RKO (cell line): ENCODE measurements around the gene PEX10.

Source experiments
- DNase-seq: peaks from one replicate; pipeline ENCODE4 v3.0.0-alpha.2; 2016; ENCODE audit warnings: low spot score

PEX10 gene

DNA sequence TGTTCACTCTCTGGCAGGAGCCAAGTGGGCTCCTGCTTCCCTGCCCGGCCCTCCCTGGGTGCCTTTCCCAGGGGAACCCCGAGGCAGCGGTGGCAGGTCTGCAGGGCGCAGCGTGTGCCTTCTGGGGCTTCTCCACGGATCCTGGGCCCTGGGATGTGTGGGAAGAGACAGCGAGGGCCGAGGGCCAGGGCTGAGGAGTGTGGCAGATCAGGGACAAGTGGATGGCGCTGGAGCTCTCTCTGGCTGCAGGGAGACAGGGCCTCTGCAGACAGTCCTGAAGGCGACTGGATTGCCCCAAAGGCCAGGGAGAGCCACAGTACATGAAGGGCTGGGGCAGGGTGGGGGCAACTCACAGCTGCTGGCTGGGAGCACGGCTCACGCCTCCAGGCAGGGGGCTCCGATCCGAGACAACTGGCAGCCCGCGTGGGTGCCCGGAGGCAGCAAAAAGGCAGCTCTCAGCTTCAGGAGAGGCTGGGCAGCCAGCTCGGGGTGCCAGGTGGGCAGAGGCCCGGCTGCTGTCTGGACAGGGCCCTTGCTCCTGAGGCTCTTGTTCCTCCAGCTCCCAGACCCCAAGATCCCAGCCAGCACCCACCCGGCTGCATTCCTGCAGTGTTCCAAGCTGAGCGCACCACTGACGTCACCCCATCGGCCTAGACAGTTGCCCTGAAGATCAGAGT lies 37.0 kb downstream of the PEX10 start:
- DNase-seq = no peak

DNA sequence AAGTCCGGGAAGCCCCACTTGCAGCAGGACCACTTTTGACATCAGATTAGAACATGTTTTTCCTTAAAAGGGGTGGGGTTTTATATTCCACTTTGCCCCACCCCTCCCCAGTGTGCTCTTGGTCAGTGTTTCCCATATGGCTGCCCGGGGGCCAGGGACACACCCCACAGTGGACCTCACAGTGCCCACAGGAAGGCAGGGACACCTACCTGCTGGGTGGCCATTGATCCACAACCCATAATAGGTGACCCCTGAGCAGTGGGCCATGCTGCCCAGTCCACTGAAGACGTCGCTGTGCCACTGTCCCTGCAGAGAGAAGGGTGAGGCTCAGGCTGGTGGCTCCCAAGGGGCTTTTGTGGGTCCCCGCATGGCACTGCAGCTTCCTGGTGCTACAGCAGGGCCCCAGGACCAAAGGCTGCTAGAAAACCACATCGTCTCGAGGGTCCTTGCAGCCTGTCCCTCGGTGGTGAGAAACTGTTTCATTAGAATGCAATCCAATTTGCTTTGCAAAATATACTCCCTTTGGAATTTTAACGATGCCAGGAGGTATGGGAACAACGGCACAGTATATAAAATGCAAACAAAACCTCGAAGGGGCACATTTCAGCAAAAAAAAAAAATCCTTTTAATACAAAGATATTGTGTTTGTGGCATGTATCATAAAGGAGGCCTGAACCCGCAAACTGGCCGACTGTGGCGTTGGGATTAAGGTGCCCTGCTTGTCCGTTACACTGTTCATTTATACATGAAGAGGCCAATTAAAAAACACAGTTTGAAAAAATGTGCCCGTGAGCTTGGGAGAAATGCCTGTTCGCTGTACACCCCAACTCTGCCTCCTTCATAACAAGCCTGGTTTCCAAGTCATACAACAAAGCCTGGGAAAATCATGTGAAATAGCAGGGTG lies 37.9 kb downstream of the PEX10 start:
- DNase-seq = no peak

DNA sequence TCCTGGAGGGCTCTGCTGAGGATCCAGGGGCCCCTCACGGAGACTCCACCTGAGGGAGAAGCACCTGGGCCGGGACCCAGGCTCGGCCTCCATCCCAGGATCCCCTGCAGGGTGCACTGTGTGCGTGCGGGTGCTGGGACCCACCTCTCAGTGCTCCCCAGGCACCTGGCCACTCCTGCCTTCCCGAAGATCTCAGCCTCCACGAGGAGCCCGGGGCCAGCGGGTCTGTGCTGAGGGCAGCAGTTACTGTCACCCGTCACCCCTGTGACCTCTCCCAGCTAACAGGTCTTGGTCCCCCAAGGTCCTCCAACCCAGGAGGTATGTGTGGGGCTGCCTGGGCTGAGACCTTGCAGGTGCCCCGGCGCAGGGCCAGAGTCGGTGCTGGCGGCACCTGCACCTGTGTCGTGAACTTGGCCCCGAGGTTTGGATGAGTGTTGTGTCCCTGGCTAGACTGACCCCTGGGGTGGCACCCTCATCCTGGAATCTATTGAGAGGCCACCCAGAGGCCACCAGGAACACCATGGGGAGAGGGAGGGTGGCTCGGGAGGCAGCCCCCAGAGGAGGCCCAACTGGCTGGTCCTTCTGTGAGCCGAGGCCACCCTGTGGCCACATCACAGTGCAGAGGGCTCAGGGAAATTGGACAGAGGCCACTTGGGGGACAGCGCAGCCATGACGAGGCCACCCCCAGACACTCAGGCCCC lies 38.7 kb downstream of the PEX10 start:
- DNase-seq = no peak

DNA sequence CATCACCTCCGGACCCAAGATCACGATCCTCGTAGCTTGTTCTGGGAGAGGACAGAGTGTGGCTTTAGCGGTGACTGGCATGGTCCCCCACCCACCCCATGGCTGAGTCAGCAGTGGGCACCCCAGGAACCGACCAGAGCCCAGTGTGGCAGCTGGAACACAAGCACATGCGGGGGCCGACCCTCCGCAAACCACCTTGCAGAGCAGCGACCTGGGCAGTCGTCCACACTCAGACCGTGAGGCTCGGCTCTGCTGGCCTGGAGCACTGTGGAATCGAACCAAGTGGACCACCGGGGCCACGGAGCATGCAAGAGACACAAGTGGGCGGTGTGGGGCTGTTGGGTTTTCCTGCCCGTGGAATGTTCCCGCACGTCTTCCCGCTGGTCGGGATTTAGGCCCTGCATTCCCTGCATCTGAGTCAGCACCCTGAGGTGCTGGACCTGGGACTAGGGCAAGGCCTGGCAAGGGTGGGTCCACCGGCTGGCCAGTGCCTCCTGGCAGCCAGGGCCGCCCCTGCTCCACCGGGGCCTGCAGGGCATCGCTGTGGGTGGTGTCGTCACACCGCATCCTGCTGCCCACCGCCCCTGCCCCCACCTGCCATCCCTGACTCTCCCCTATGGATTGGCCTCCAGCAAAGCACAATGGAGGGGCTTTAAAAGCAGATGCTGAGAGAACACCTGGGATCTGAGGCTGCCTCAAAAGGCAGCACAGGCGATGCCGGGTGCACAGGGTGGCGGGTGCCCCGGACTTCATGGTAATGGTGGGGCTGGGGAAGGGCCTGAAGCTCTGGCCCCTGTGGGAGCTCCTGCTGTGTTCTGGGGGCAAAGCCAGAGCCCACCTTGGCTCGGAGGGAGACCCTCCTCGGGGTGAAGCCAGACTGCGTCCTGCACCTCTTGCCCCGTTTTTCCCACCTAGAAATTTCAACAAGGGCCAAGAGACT lies 39.5 kb downstream of the PEX10 start:
- no peak for DNase-seq

DNA sequence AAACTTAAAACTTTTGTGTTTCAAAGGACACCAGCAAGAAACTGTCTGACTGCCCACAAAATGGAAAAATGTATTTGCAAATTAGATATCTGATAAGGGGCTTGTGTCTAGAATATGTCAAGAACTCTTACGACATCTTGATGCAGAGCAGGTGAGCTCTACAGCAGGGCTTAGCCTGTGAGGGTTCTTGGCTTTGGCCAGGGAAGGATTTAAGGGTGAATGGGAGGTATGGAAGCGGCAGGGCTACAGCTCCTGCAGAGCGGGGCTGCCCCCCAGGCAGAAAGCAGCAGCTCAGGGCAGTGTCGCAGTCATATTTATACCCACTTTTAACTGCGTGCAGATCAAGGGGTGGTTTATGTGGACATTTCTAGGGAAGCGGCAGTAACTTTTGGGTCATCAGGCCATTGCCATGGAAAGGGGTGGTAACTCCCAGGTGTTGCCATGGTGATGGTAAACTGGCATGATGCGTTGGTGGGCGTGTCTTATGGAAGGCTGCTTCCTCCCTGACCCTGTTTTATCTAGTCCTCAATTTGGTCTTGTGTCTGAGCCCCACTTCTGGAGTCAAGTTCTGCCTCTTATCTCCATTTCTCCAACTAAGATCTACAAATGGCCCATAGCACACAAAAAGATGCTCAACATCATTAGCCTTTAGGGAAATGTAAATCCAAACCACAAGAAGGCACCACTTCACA lies 44.2 kb downstream of the PEX10 start:
- DNase-seq = no peak

DNA sequence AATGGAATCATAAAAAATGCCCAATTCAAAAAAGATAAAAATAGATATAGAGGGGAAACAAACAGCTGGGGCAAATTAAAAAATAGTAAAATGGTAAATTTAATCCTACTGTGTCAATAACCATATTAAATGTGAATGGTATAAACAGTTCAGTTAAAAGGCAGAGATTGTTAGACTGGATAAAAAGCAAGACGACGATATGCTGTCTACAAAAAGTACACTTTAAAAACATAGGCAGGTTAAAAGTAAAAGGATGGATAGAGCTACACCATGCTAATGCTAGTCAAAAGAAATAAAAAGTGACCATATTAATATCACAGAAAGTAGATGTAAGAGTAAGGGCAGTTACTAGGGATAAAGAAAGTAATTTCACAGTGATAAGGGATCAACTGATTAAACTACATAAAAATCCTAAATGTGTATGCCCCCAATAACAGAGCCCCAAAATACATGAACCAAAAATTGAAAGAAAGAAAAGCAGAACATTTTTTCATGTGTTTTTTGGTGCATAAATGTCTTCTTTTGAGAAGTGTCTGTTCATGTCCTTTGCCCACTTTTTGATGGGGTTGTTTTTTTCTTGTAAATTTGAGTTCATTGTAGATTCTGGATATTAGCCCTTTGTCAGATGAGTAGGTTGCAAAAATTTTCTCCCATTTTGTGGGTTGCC lies 48.4 kb downstream of the PEX10 start:
- DNase-seq = no peak

DNA sequence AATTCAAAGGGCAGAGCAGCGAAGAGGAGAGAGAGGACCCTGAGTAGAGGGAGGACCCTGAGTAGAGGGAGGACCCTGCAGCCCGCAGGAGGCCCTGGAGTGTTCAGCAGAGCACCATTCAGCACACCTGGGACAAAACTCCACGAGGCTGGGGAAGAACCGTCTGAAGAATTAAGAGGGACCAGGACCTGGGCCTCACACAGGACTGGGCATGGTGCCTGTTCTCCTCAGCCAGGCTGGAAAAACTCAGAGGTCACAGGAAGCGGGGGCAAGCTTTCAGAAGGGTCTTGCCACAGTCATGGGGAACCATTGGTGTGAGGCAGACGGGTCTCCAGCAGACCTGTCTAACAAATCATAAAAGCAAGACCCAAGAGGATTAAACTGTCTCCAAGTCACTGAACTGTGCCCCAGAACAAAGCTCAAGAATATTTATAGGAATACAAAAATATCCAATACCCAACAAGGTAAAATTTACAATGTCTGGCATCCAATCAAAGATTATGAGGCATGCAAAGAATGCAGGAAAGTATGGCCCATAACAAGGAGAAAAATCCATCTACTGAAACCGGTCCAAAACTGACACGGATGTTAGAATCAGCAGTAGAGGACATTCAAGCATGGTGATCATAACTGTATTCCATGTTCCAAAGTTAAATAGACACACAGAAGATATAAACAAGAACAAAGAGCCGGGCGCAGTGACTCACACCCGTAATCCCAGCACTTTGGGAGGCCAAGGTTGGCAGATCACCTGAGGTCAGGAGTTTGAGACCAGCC lies 51.6 kb downstream of the PEX10 start:
- DNase-seq = no peak

DNA sequence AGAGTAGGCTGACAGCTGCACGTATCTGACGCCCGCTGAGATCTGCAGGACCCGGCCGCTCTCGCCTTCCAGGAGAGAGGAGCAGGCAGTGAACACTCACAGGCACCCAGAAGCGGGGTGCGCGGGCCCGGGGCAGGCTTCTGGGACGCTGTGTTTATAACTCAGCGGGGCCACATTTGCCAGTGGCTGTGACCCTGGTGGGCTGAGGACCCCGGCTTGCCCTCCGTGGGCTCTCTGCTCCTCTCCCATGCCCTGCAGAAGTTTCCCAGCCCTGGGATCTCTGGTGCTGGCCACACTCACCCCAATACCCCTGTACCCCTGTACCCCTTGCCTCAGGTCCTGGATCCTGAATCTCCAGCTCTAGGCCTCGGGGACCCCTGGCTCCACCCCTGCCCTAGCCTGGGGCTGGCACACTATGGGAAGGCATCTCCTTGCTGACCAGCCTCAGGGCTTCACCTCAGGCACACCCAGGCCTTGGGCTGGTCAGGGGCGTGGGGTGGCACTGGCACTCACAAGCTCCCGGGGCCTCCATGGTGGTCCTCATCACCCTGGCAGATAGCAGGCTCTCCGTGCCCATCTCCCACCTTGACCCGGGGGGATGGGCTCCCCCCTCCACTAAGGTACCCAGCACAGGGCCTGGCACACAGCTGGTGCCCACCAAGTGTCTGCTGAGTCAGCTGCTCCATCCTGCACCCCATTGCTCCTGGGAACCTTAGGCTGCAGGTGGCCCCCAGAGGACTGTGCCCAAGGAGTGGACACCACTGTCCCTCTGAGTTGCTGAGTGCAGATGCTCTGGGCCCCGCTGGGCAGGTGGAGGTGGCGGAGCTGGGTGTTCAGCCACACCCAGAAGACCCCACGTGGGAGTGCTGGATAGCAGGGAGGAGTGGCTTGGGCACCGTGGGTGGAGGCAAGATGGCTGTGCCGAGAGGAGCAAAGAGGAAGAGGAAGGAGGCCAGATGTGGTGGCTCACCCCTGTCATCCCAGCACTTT lies 53.4 kb downstream of the PEX10 start:
- no peak for DNase-seq

DNA sequence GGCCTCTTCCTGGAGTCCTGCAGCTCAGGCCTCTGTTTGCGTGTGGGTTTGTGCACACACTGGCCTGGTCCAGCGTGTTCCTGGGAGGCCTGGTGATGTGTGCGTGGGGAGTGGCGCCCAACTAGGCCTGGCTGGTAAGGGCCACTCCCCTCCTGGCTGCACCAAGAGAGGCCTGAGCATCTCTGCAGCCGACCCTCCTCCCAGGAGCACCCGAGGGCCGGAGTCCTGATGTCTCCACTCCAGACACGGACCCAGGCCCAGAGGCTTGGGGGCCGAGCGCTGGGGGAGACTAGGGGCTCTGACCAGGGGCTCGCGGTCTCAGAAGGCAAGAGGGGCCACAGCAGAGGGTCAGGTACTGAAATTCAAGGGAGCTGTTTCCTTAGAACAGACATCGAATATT lies 54.3 kb downstream of the PEX10 start:
- DNase-seq = no peak

DNA sequence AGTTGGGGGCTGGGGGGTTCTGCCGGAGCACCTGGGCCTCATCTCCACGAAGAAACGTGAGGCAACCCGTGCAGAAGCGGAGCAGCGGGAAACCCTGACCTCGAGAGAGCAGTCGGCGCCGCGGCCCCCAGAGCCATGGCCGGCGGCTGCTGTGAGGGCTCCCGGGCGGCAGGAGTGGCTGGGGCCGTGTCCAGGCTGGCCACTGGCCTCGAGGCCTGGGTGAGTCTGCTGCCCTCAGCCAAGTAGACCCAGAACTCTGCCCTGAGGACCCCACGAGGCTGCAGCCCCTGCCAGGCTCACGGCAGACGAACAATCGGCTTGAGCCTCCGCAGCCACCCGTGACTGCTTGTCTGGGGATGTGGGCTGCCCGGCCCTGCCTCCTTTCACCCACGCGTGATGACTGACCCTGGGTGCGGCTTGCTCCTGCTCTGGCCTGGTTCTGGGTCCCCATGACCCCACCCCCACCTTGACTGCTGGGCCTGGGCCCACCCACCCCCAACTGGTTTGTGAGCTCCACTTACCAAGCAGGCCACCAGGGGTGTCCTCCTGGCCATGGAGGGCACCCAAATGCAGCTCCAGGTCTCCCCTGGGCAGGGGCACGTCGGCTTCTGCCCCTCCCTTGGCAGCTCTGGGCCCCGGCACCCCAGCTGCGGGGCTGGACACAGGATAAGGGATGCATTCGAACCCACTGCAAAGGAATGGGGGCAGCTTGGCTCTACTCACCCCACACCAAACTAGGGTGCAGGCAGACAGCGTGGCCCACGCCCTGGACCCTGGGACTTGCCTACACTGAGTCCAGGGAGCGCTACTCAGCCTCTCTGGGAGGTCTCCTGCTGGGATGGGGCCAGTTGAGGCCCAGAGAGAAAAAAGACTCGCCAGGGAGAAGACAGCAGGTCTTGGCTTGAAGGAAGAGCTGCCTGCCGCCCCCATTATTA lies 55.2 kb downstream of the PEX10 start:
- DNase-seq = no peak

DNA sequence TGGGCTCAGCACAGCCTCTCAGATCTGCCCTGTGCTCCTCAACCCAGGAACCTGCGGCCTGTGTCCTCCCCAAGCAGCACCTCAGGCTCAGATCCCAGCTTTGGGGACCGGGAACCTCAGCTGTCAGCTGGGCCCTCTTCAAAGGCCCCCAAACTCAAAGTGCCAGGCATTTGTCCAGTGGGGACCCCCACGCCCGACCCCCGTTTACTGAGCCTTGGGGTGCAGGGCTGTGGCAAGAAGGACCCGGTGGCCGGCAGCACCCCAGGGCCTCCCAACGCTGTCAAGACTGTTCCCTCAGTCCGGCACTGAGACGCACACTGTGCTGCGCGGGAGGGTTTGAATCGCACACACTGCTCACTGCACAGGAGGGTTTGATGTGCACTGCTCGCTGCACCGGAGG lies 56.0 kb downstream of the PEX10 start:
- DNase-seq = no peak

DNA sequence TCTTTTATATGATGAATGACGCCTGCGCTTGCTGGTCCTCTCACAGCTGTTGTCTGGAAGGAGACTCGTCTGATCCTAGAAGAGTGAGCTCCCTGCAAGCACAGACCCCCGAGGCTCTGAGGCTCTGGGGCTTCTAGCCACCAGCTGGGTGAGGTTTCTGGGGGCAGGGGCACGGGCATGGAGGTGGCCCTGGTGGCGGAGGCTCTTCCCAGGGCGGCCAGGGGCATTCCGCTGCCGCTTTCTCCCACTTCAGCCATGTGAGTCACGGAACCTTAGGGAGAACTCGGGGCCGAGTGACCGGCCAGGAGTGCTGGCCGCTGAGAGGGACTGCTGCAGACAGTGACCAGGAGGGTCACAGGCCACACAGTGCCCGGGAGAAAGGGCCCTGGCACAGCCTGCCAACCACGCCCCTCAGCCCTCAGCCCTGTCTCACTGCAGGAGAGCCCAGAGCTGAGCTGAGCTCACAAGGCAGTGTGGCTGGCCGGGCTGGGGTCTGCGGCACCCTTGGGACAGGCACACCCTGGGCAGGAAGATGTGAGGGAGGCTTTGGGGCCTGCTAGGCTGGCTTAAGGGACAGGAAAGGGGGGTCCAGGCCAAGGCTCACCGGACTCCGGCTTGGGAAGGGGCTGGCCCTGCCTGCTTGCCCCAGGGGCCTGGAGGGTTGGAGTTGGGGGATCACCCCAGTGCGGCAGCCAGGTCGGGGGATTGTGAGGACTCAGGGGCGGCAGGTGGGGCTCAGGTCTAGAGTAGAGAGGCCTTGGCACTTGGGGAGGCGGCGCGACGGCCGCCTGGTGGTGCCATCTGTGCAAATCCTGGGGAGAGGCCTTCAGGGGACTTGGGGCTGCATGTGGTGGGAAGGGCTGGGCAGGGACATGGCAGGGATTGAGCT lies 56.7 kb downstream of the PEX10 start:
- DNase-seq = no peak

DNA sequence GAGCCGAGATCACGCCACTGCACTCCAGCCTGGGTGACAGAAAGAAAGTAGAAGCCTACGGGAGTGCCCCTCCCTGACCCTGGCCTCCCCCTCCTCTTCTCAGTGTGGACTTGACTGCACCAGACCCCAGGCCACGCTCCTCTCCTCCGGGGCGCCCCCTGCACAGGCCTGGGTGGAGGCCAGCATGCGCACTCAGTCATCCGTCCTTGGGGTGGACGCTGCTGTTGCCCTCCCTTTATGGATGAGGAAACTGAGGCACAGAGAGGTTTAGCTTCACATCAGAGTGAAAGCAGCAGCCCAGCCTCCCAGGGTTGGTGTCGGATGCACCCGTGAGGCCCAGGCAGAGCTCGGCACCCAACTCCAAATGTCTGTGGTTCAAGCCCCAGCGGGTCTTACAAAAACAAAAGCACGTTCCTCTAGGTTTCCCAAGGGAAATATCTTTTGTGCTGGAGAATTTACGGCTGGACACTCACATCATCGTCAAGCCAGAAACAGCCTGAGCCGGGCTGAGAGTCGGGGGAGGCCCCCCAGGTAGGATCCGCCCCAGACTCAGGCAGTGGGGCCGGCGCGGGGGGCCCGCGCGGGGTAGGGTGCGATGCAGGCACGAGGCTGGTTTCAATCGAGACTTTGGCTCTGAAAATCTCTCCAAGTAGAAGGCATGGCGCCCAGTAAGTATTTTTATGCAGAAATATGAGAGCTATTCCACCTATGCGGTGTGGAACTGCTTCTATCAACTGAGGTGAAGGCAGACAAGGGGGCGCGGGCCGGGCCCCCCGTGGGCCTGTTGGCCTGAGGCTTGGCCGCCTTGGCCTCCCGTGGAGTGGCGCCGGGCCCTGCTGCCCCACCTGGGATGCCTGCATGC lies 57.6 kb downstream of the PEX10 start:
- no peak for DNase-seq
